ENCODE measurements around the gene STON2.

DNA sequence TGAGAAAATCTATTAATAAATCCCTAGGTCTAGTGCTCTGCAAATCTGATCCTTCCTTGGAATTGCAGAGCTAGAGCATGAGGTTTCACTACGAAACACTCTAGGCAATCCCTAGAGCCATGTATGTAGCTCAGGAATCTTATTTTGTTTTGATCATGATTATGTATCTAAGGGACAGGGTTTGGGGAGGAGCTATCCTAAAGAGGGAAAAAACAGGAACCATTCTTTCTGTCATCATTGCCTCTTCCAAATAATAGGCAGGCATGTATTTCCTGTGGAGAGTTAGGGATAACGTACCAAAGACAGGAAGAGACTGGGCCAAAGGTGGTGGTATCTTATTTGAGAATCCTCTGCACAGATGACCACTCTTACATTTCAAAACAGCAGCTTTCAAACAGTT, 90.6 kb downstream of the STON2 start:
- TF ChIP-seq, protein P1, sequence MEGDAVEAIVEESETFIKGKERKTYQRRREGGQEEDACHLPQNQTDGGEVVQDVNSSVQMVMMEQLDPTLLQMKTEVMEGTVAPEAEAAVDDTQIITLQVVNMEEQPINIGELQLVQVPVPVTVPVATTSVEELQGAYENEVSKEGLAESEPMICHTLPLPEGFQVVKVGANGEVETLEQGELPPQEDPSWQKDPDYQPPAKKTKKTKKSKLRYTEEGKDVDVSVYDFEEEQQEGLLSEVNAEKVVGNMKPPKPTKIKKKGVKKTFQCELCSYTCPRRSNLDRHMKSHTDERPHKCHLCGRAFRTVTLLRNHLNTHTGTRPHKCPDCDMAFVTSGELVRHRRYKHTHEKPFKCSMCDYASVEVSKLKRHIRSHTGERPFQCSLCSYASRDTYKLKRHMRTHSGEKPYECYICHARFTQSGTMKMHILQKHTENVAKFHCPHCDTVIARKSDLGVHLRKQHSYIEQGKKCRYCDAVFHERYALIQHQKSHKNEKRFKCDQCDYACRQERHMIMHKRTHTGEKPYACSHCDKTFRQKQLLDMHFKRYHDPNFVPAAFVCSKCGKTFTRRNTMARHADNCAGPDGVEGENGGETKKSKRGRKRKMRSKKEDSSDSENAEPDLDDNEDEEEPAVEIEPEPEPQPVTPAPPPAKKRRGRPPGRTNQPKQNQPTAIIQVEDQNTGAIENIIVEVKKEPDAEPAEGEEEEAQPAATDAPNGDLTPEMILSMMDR (IDR thresholded peaks at IDR 0.05): no peak
- TF ChIP-seq POLR2A (IDR thresholded peaks at IDR 0.05): no peak
